Lung (tissue), 12 donors: ENCODE data around the gene CLSTN2. TPM values are rescaled to one million over a fixed set of nuclear protein-coding genes. Genes with fewer than 3 reads are reported as not detected.
A peak's percentile ranks its signal among the peaks of the same experiment; 100 is the strongest.

Experiments used
- ATAC-seq: fragments of 200-7000 bp; cut with Tn5 transposase; one replicate; pipeline ENCODE4 v1.9.1; 2020; ENCODE audit warnings: moderate number of reproducible peaks; ENCODE audit not compliant: insufficient read depth, low FRiP score
- DNase-seq, 3 donors: peaks; one replicate each; pipeline ENCODE4 v3.0.0-alpha.2; 2013 to 2017
- H3K27ac ChIP-seq, 2 donors: one replicate each; pipeline ENCODE4 v1.5.1; 2013; ENCODE audit warnings: mild to moderate bottlenecking in 2 of 2, moderate library complexity in 2 of 2, control low read depth in 1 of 2, inconsistent platforms in 1 of 2, low read depth in 1 of 2, low read length in 1 of 2
- H3K27me3 ChIP-seq, 3 donors: one replicate each; pipeline ENCODE4 v1.5.1; 2013; ENCODE audit warnings: low read length in 2 of 3; ENCODE audit not compliant: control insufficient read depth in 3 of 3, insufficient read depth in 3 of 3
- H3K36me3 ChIP-seq, 4 donors: one replicate each; pipeline ENCODE4 v1.5.1; 2013; ENCODE audit warnings: low read length in 4 of 4, mild to moderate bottlenecking in 1 of 4, moderate library complexity in 1 of 4; ENCODE audit not compliant: control insufficient read depth in 4 of 4, insufficient read depth in 4 of 4
- H3K4me1 ChIP-seq, 5 donors: one replicate each; pipeline ENCODE4 v1.5.1; 2013; ENCODE audit warnings: low read length in 5 of 5, mild to moderate bottlenecking in 2 of 5, moderate library complexity in 1 of 5; ENCODE audit not compliant: control insufficient read depth in 5 of 5, insufficient read depth in 5 of 5
- H3K4me3 ChIP-seq: one replicate; pipeline ENCODE4 v1.5.1; 2013; ENCODE audit warnings: mild to moderate bottlenecking, control low read depth, moderate library complexity
- H3K9ac ChIP-seq, 2 donors: one replicate each; pipeline ENCODE4 v1.5.1; 2013; ENCODE audit warnings: low read length in 2 of 2, control low read depth in 1 of 2; ENCODE audit not compliant: insufficient read depth in 1 of 2
- H3K9me3 ChIP-seq, 4 donors: one replicate each; pipeline ENCODE4 v1.5.1; 2013; ENCODE audit warnings: low read length in 3 of 4, mild to moderate bottlenecking in 1 of 4, moderate library complexity in 1 of 4; ENCODE audit not compliant: control insufficient read depth in 4 of 4, insufficient read depth in 3 of 4
- CTCF ChIP-seq: IDR thresholded peaks from 2 replicates; pipeline ENCODE4 v1.5.1; 2012; ENCODE audit warnings: mild to moderate bottlenecking; ENCODE audit errors: control extremely low read depth, extremely low read depth
- WGBS, 2 donors: extraction: QIAGEN DNeasy Blood & Tissue Kit; methylation state at CpG; one replicate each; pipeline ENCODE4 v1.1.7; 2013; 5-methylcytosine and 5-hydroxymethylcytosine counted together
- polyA plus RNA-seq, 2 donors: library from polyadenylated mRNA; stranded (reverse); fragments of 200-250 nt; gene quantifications; one replicate each; pipeline ENCODE4 v1.2.1, GENCODE V29; 2013
- total RNA-seq, 2 donors: library from RNA; depleted of rRNA in 1 of 2; stranded (reverse); fragments of >200 nt in 1 of 2; gene quantifications; one replicate each; pipeline ENCODE4 v1.2.1, GENCODE V29; 2014 to 2021
- donor health status: control.
- donor health status: control.
- donor health status: Bipolar disorder and iron deficiency.
- donor health status: healthy.
- donor health status: DM: yes; HTN: yes; CAD: no.

Gene CLSTN2
- total and polyA plus RNA-seq, 4 donors = 0.07 to 2.4 (median 1.3) TPM

DNA sequence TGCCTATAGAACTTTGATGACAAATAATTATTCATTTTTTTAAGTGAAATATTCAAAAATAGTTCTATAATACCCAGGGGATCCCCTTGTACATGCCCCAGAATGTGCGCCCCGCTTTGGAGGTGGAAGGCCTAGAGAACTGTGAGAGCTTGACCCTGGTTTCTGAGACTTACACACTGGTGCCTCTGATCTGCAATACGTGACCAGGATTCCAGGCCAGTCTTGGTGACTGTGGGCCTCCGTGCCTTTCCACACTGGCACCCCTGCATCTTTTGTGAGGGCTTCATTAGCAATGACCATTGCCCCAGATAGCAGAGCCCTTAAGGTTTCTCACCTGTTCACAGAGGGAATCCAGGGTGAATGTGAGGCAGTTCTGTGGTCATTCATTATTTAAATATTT is 44.0 kb downstream of the CLSTN2 start:
- H3K9me3 ChIP-seq = no peaks in the 10 kb centered on the region
- no peaks in the 10 kb centered on the region for H3K4me1 ChIP-seq
- no peak overlapping the region for H3K4me3 ChIP-seq
- H3K9ac ChIP-seq = no peak overlapping the region
- no peak for ATAC-seq
- H3K36me3 ChIP-seq = no peaks in the 10 kb centered on the region
- TF ChIP-seq CTCF = no peak
- no peak for DNase-seq
- WGBS, 2 donors = 91 to 92% methylated on average over 4 of the region's 4 CpGs
- H3K27ac ChIP-seq = no peak overlapping the region
- no peaks in the 10 kb centered on the region for H3K27me3 ChIP-seq

DNA sequence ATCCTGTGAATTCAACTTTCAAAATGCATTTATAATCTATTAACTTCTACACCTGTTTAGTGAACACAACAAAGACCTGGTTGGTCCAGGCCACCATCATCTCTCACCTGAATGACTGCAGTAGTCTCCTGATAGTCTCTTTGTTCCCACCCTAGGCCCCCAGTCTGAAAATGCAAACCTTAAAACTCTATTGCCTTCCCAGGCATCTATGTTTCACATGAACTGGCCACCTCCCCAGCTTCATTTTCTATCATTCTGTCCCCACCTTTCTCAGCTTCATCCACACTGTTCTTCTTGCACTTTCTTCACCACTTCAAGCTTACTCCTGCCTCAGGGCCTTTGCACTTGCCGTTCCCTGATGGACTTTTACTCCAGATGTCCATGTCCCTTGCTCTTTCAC is 45.0 kb downstream of the CLSTN2 start:
- Histone ChIP-seq H3K9ac (no peak overlapping the region), H3K27me3 (no peaks in the 10 kb centered on the region), H3K9me3 (no peaks in the 10 kb centered on the region), H3K4me1 (no peaks in the 10 kb centered on the region), H3K4me3 (no peak overlapping the region), H3K36me3 (no peaks in the 10 kb centered on the region), H3K27ac (no peak overlapping the region)
- TF ChIP-seq CTCF = no peak
- 87 to 93% methylated on average over 1 of the region's 1 CpG for WGBS, 2 donors
- ATAC-seq = no peak
- no peak for DNase-seq

DNA sequence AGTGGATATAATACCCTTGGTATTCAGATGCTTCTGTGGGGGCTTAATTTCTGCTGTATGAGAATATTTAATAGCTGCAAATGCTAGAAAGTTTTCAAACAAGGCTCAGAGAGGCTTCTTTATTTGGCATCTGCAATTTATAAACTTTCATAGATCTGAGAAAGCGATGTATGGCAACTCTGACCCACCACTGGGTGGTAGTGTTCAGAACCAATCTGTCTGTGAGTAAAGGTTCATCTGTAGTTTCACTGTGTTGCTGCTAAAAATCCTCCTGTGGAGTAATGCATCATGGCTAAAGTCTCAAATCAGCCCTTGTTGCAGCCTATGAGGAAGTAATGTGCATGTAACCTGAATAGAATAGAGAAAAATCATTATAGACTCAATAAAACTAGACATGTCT is 47.4 kb downstream of the CLSTN2 start:
- 75 to 84% methylated on average over 1 of the region's 1 CpG for WGBS, 2 donors
- Histone ChIP-seq H3K4me3 (no peak overlapping the region), H3K27me3 (peaks cover 0 to 2% (median 0%) of the 10 kb centered on the region in 3 donors), H3K9me3 (no peaks in the 10 kb centered on the region), H3K9ac (no peak overlapping the region), H3K27ac (no peak overlapping the region), H3K4me1 (no peaks in the 10 kb centered on the region), H3K36me3 (no peaks in the 10 kb centered on the region)
- ATAC-seq = no peak
- TF ChIP-seq CTCF = no peak
- peak in 1 of 3 donors; percentile 13 for DNase-seq

GRCh38 chr3:139985576-139985975 is 50.6 kb downstream of the CLSTN2 start:
- H3K27me3 ChIP-seq = peaks cover 0 to 2% (median 0%) of the 10 kb centered on the region in 3 donors
- H3K4me3 ChIP-seq = no peak overlapping the region
- no peak overlapping the region for H3K27ac ChIP-seq
- no peak overlapping the region for H3K9ac ChIP-seq
- 65 to 79% methylated on average over 3 of the region's 3 CpGs for WGBS, 2 donors
- TF ChIP-seq CTCF = no peak
- H3K4me1 ChIP-seq = no peaks in the 10 kb centered on the region
- no peak for ATAC-seq
- H3K9me3 ChIP-seq = no peaks in the 10 kb centered on the region
- no peak for DNase-seq
- no peaks in the 10 kb centered on the region for H3K36me3 ChIP-seq
